ENCODE data around the gene RHOA. TPM values are rescaled to one million over a fixed set of nuclear protein-coding genes. Genes with fewer than 3 reads are reported as not detected.

RHOA gene
- total and polyA plus RNA-seq, 2 of the 13 experiments (the other 11 are each of a cell fraction or from before 2014, with no cell fraction given): 131 to 177 TPM

DNA sequence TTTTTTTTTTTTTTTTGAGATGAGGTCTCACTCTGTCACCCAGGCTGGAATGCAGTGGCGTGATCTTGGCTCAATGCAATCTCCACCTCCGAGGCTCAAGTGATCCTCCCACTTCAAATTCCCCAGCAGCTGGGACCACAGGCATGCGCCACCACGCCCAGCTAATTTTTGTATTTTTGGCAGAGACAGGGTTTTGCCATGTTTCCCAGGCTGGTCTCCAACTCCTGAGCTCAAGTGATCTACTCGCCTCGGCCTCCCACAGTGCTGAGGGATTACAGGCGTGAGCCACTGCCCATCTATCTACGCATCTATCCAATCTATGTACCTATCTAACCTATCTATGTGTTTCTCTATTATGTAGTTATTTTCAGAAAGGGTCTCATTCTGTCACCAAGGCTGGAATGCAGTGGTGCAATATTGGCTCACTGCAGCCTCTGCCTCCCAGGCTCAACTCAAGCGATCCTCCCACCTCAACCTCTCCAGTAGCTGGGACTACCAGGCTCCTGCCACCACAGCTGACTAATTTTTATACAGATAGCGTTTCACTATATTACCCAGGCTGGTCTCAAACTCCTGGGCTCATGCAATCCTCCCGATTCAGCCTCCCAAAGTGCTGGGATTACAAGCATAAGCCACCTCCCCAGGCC is 33.4 kb downstream of the RHOA start:
- DNase-seq (ENCODE audit: low spot score) (peak; percentile 18), ATAC-seq (peak; percentile 53), FAIRE-seq (no peak)
- no peak overlapping the region for H3K27ac ChIP-seq (ENCODE audit: extremely low read length, insufficient read depth, low read length)
- peaks cover 27% of the 10 kb centered on the region for H4K20me1 ChIP-seq (ENCODE audit: insufficient read depth, low read length)
- no peak overlapping the region for H2AFZ ChIP-seq (ENCODE audit: low read length)
- intact Hi-C loops (cut with micrococcal nuclease; ENCODE audit: unreplicated experiment): no loop called here
- no peaks in the 10 kb centered on the region for H3K9me3 ChIP-seq (ENCODE audit: low read length)
- peaks cover 3 to 22% of the 10 kb centered on the region in 2 experiments; a peak in 4 of 5 replicates for H3K36me3 ChIP-seq (replicated peaks in 1 of 2; ENCODE audit: control insufficient read depth in 1 of 2, insufficient read depth in 2 of 2, low read length in 2 of 2)
- H3K4me1 ChIP-seq (ENCODE audit: insufficient read depth, low read length): peaks cover 45% of the 10 kb centered on the region
- H3K4me2 ChIP-seq (ENCODE audit: low read depth, low read length): no peak overlapping the region
- no peak overlapping the region for H3K4me3 ChIP-seq (replicated peaks in 1 of 3; ENCODE audit: insufficient read depth in 1 of 3, low read depth in 2 of 3, low read length in 3 of 3)
- H3K79me2 ChIP-seq (ENCODE audit: insufficient read depth, low read length): peaks cover 85% of the 10 kb centered on the region
- WGBS (ENCODE audit: low lambda C conversion rate): 90% methylated on average over 11 of the region's 11 CpGs
- no peaks in the 10 kb centered on the region for H3K27me3 ChIP-seq (ENCODE audit: control insufficient read depth in 1 of 2, insufficient read depth in 2 of 2, low read length in 2 of 2)
- POLR2A ChIA-PET: interaction anchor here (1.3 kb wide), 2 partner anchors 20 to 39 kb away, joined by 4 to 5 read pairs; partner anchors contain the start of gene USP4
- in situ Hi-C loops (cut with HindIII; ENCODE audit: extremely low pct_ligation_motif_present, low pct_unique_long_range_greater_than_20kb): no loop called here
- H3K9ac ChIP-seq (ENCODE audit: insufficient read depth, low read depth, low read length): no peak overlapping the region
- TF ChIP-seq ZFP37 (CRISPR knock-in tag; IDR thresholded peaks at IDR 0.05; ENCODE audit: borderline replicate concordance) (no peak), ZNF770 (CRISPR knock-in tag; IDR thresholded peaks at IDR 0.05) (peak; percentile 72)
- BruUV-seq (replicated peaks): no TSS peak
- CTCF ChIA-PET (ENCODE audit: low intra/inter-chr PET ratio, low total read pairs): no interaction called here

GRCh38 chr3:49377483-49377882 is 34.3 kb downstream of the RHOA start:
- Histone ChIP-seq H3K4me3 (replicated peaks in 1 of 3; ENCODE audit: insufficient read depth in 1 of 3, low read depth in 2 of 3, low read length in 3 of 3) (no peak overlapping the region), H3K27me3 (ENCODE audit: control insufficient read depth in 1 of 2, insufficient read depth in 2 of 2, low read length in 2 of 2) (no peaks in the 10 kb centered on the region), H4K20me1 (ENCODE audit: insufficient read depth, low read length) (peaks cover 24% of the 10 kb centered on the region), H3K36me3 (replicated peaks in 1 of 2; ENCODE audit: control insufficient read depth in 1 of 2, insufficient read depth in 2 of 2, low read length in 2 of 2) (peaks cover 6 to 31% of the 10 kb centered on the region in 2 experiments; a peak in 4 of 5 replicates), H2AFZ (ENCODE audit: low read length) (no peak overlapping the region), H3K27ac (ENCODE audit: extremely low read length, insufficient read depth, low read length) (no peak overlapping the region), H3K9me3 (ENCODE audit: low read length) (no peaks in the 10 kb centered on the region), H3K4me2 (ENCODE audit: low read depth, low read length) (no peak overlapping the region), H3K4me1 (ENCODE audit: insufficient read depth, low read length) (peaks cover 49% of the 10 kb centered on the region), H3K9ac (ENCODE audit: insufficient read depth, low read depth, low read length) (no peak overlapping the region), H3K79me2 (ENCODE audit: insufficient read depth, low read length) (peaks cover 86% of the 10 kb centered on the region)
- TF ChIP-seq ZNF770 (CRISPR knock-in tag; IDR thresholded peaks at IDR 0.05) (peak; percentile 92), CEBPG (CRISPR knock-in tag; IDR thresholded peaks at IDR 0.05) (peak; percentile 52), CEBPB (IDR thresholded peaks at IDR 0.05; ENCODE audit: borderline replicate concordance, low read depth, low read length) (peak; percentile 41; the same call in 1 of the 2 replicates), CHD2 (IDR thresholded peaks at IDR 0.05; ENCODE audit: low read depth, low read length) (no peak), NFIB (CRISPR knock-in tag; IDR thresholded peaks at IDR 0.05; ENCODE audit: borderline replicate concordance) (no peak)
- ChIA-PET CTCF (ENCODE audit: low intra/inter-chr PET ratio, low total read pairs) (no interaction called here), POLR2A (interaction anchor here (1.3 kb wide), 1 partner anchor 38 kb away, joined by 5 read pairs; the partner anchor contains the start of gene USP4)
- in situ Hi-C loops (cut with HindIII; ENCODE audit: extremely low pct_ligation_motif_present, low pct_unique_long_range_greater_than_20kb): no loop called here
- intact Hi-C loops (cut with micrococcal nuclease; ENCODE audit: unreplicated experiment): no loop called here
- BruUV-seq (replicated peaks): no TSS peak
- ATAC-seq: no peak
- FAIRE-seq: no peak
- no peak for DNase-seq (ENCODE audit: low spot score)
- WGBS (ENCODE audit: low lambda C conversion rate): 88% methylated on average over 1 of the region's 1 CpG
